A549 (cell line): ENCODE data around the gene SHANK1. TPM values are rescaled to one million over a fixed set of nuclear protein-coding genes. Genes with fewer than 3 reads are reported as not detected.

Source experiments
- ATAC-seq, 2 experiments: fragments of 200-7000 bp in 1 of 2; fragments of >200 bp in 1 of 2; cut with Nextera tagmentation in 1 of 2; cut with Tn5 transposase in 1 of 2; 3 replicates each; pipeline versions ENCODE4 v1.8.0 to v1.9.1; 2018 to 2020; ENCODE audit warnings: mild to moderate bottlenecking in 1 of 2, moderate library complexity in 1 of 2
- CTCF ChIA-PET: fragments of 300-600 bp; sonication (Branson Sonifier 250); formaldehyde crosslinking; extraction: SDS; loops from one replicate; lab custom pipeline; 2021; ENCODE audit warnings: antibody characterized with exemption, inconsistent platforms; lab: Yijun Ruan, JAX
- POLR2A ChIA-PET: fragments of 350-600 bp; formaldehyde crosslinking; extraction: SDS; loops from one replicate; lab custom pipeline; 2021; ENCODE audit warnings: antibody characterized with exemption, inconsistent platforms; lab: Yijun Ruan, JAX
- DNase-seq, 2 experiments: peaks; one replicate each; pipeline versions ENCODE4 v3.0.0 to v3.0.0-alpha.2; 2011 to 2016; ENCODE audit warnings: low read depth in 1 of 2, low spot score in 1 of 2
- FAIRE-seq: peaks from 2 replicates; lab custom pipeline; 2011; peaks lifted over from hg19 to GRCh38; lab: Jason Lieb, UNC
- H3K27ac ChIP-seq, 2 experiments: fragments of >200 bp; sonication (Bioruptor Twin); formaldehyde crosslinking; 3 replicates each; pipeline ENCODE4 v1.5.1; 2016 to 2017
- H3K4me1 ChIP-seq: fragments of >200 bp; sonication (Bioruptor Twin); formaldehyde crosslinking; 3 replicates; pipeline ENCODE4 v1.6.1; 2016
- H3K4me2 ChIP-seq: fragments of >200 bp; sonication (Bioruptor Twin); formaldehyde crosslinking; 3 replicates; pipeline ENCODE4 v1.6.1; 2016
- H3K4me3 ChIP-seq: fragments of >200 bp; sonication (Bioruptor Twin); formaldehyde crosslinking; 3 replicates; pipeline ENCODE4 v1.5.1; 2016
- H3K9me3 ChIP-seq: fragments of >200 bp; sonication (Bioruptor Twin); formaldehyde crosslinking; 3 replicates; pipeline ENCODE4 v1.6.1; 2016
- CTCF ChIP-seq: fragments of >200 bp; sonication (Bioruptor Twin); formaldehyde crosslinking; IDR thresholded peaks from 3 replicates; pipeline ENCODE4 v1.5.1; 2016
- E2F6 ChIP-seq: IDR thresholded peaks from 2 replicates; pipeline ENCODE4 v1.6.1; 2012; ENCODE audit warnings: low read depth, borderline replicate concordance
- ELK1 ChIP-seq: fragments of 150-350 bp; IDR thresholded peaks from 2 replicates; pipeline ENCODE4 v1.6.1; 2014; ENCODE audit warnings: low read depth, mild to moderate bottlenecking, low read length
- HES2 ChIP-seq: fragments of >200 bp; sonication (Bioruptor Twin); formaldehyde crosslinking; IDR thresholded peaks from 2 replicates; pipeline ENCODE4 v1.6.1; 2016
- MAFK ChIP-seq: fragments of 450-650 bp; IDR thresholded peaks from 2 replicates; pipeline ENCODE4 v1.6.1; 2014; ENCODE audit not compliant: partially characterized antibody
- MAX ChIP-seq: IDR thresholded peaks from 2 replicates; pipeline ENCODE4 v1.6.1; 2012
- NFE2L2 ChIP-seq: fragments of 150-350 bp; conservative IDR thresholded peaks from 2 replicates; pipeline ENCODE4 v1.6.1; 2014; ENCODE audit warnings: low read length
- NPAS2 ChIP-seq: fragments of 250-450 bp; sonication (Bioruptor Pico); IDR thresholded peaks from 2 replicates; pipeline ENCODE4 v1.8.0; 2022; ENCODE audit warnings: mild to moderate bottlenecking, moderate library complexity, borderline replicate concordance
- NR3C1 ChIP-seq: fragments of >200 bp; sonication (Bioruptor Twin); formaldehyde crosslinking; IDR thresholded peaks from 3 replicates; pipeline ENCODE4 v1.6.1; 2017
- RAD21 ChIP-seq, 2 experiments: fragments of >200 bp in 1 of 2; sonication (Bioruptor Twin) in 1 of 2; formaldehyde crosslinking in 1 of 2; IDR thresholded peaks in 1 of 2; conservative IDR thresholded peaks in 1 of 2; 2 replicates in 1 of 2; 3 replicates in 1 of 2; pipeline ENCODE4 v1.6.1; 2012 to 2018; ENCODE audit warnings: inconsistent platforms in 1 of 2
- REST ChIP-seq: fragments of 200-600 bp; sonication (generic); IDR thresholded peaks from 2 replicates; pipeline ENCODE4 v1.6.1; 2016; ENCODE audit warnings: antibody characterized with exemption, mild to moderate bottlenecking, moderate library complexity
- RNF2 ChIP-seq: fragments of 200-600 bp; sonication (generic); IDR thresholded peaks from 2 replicates; pipeline ENCODE4 v1.6.1; 2016; ENCODE audit warnings: low read depth, mild to moderate bottlenecking, antibody characterized with exemption, moderate library complexity, borderline replicate concordance
- SMC3 ChIP-seq: fragments of >200 bp; sonication (Bioruptor Twin); formaldehyde crosslinking; IDR thresholded peaks from 3 replicates; pipeline ENCODE4 v1.6.1; 2018; ENCODE audit warnings: inconsistent platforms
- TFCP2L1 ChIP-seq: fragments of 250-450 bp; sonication (Bioruptor Pico); IDR thresholded peaks from 2 replicates; pipeline ENCODE4 v1.5.0; 2021; ENCODE audit warnings: mild to moderate bottlenecking
- USF2 ChIP-seq: fragments of 450-650 bp; IDR thresholded peaks from 2 replicates; pipeline ENCODE4 v1.6.1; 2014; ENCODE audit warnings: antibody characterized with exemption
- ZC3H11A ChIP-seq: fragments of 450-650 bp; IDR thresholded peaks from 2 replicates; pipeline ENCODE4 v1.6.1; 2014; ENCODE audit warnings: antibody characterized with exemption, mild to moderate bottlenecking
- ZFP36 ChIP-seq: fragments of 450-650 bp; IDR thresholded peaks from 2 replicates; pipeline ENCODE4 v1.6.1; 2014; ENCODE audit warnings: borderline replicate concordance; ENCODE audit not compliant: partially characterized antibody
- WGBS: methylation state at CpG from one replicate; pipeline ENCODE4 v1.1.6; 2017; ENCODE audit errors: missing lambda C conversion rate; 5-methylcytosine and 5-hydroxymethylcytosine counted together
- polyA plus RNA-seq, 4 experiments: library from polyadenylated mRNA; depleted of rRNA in 3 of 4; stranded (reverse); fragments of >200 nt; fragmentation: RNase III in 1 of 4; extraction: RNeasy Plus Mini Kit Qiagen cat#74134 plus additional on column Dnase treatment in 1 of 4; gene quantifications; 2 replicates in 3 of 4; 3 replicates in 1 of 4; pipeline ENCODE4 v1.2.3, GENCODE V29; 2011 to 2017

The SHANK1 gene
- polyA plus RNA-seq, 2 of the 4 experiments (the other 2 are of a cell fraction), result 0.04 to 0.17 TPM

GRCh38 chr19:50651174-50651573 is 68.4 kb downstream of the SHANK1 start:
- ATAC-seq (no peak), DNase-seq (no peak), FAIRE-seq (no peak)
- peaks cover 7% of the 10 kb centered on the region; the same call in 2 of the 3 replicates for H3K9me3 ChIP-seq
- no peak overlapping the region for H3K4me2 ChIP-seq
- peaks cover 13% of the 10 kb centered on the region for H3K4me1 ChIP-seq
- POLR2A ChIA-PET, result no interaction called here
- no peak overlapping the region for H3K4me3 ChIP-seq
- CTCF ChIA-PET, result interaction anchor here (0.6 to 1.7 kb wide), 5 partner anchors 19 to 132 kb away, joined by 3 to 5 read pairs (median 4); no protein-coding TSS in a partner anchor
- WGBS, result 49% methylated on average over 2 of the region's 2 CpGs
- H3K27ac ChIP-seq, result no peak overlapping the region
- TF ChIP-seq RAD21 (conservative IDR thresholded peaks at IDR 0.05 in 1 of 2, IDR thresholded peaks at IDR 0.05 in 1 of 2) (no peak), ZC3H11A (no peak), ZFP36 (peak; percentile 84)

- 51% methylated on average over 7 of the region's 7 CpGs for WGBS
These were observed 69.9 kb downstream of the SHANK1 start, which contains the start of gene C19orf81 for GRCh38 chr19:50649433-50650391. Gene C19orf81 (plus strand): TSS chr19:50649445. CDS start chr19:50649445, 0 bp downstream.

GRCh38 chr19:50648659-50649058 is 70.9 kb downstream of the SHANK1 start:
- FAIRE-seq (no peak), DNase-seq (no peak), ATAC-seq (no peak)
- CTCF ChIA-PET, result interaction anchor here (0.6 to 2.0 kb wide), 4 partner anchors 8 to 92 kb away, joined by 3 to 7 read pairs (median 3); no protein-coding TSS in a partner anchor
- Histone ChIP-seq H3K27ac (no peak overlapping the region), H3K4me1 (peaks cover 20% of the 10 kb centered on the region), H3K4me3 (no peak overlapping the region), H3K9me3 (no peaks in the 10 kb centered on the region), H3K4me2 (no peak overlapping the region)
- TF ChIP-seq MAFK (no peak), TFCP2L1 (CRISPR knock-in tag) (no peak), USF2 (no peak), RNF2 (no peak), ELK1 (no peak), HES2 (no peak), CTCF (no peak), ZC3H11A (no peak), REST (no peak)
- POLR2A ChIA-PET, result interaction anchor here (2.0 kb wide), 1 partner anchor 10 kb away, joined by 6 read pairs; no protein-coding TSS in a partner anchor
- WGBS, result 63% methylated on average over 5 of the region's 5 CpGs

More at GRCh38 chr19:50649433-50650391, 69.9 kb downstream of the SHANK1 start, which contains the start of gene C19orf81:
- no peak within 1 kb of the TSS for H3K4me3 ChIP-seq
- peaks cover 3% of the 10 kb centered on the region; the same call in 2 of the 3 replicates for H3K9me3 ChIP-seq
- ChIA-PET CTCF (interaction anchor here (0.6 to 1.7 kb wide), 3 partner anchors 16 to 114 kb away, joined by 3 to 5 read pairs (median 4); no protein-coding TSS in a partner anchor), POLR2A (interaction anchor here (2.0 kb wide), 1 partner anchor 8 kb away, joined by 6 read pairs; no protein-coding TSS in a partner anchor)
- peak within 1 kb of the TSS; percentile 31; the same call in 1 of the 3 replicates for H3K4me2 ChIP-seq
- ATAC-seq (peak; percentile 47 to 81; a peak in 5 of 6 replicates), DNase-seq (peak; percentile 68 to 72), FAIRE-seq (no peak)
- peaks cover 20% of the 10 kb centered on the region for H3K4me1 ChIP-seq
- H3K27ac ChIP-seq, result 0 out of 6 replicates have a peak within 1 kb of the TSS, but pooled peaks of 1 of the 2 experiments have one; percentile 16
- TF ChIP-seq MAX (no peak), SMC3 (no peak), MAFK (no peak), NFE2L2 (no peak), NPAS2 (CRISPR knock-in tag) (no peak), NR3C1 (no peak), E2F6 (no peak), RNF2 (no peak)
